ENCODE data around the gene HPN. TPM values are rescaled to one million over a fixed set of nuclear protein-coding genes. Genes with fewer than 3 reads are reported as not detected.

Gene HPN
- total RNA-seq, 1 experiment from 2014 or later: 10.6 TPM

- Histone ChIP-seq H2AFZ (ENCODE audit: low read length) (no peak overlapping the region), H4K91ac (ENCODE audit: insufficient read length, low read depth, low read length) (no peak overlapping the region), H3K9ac (ENCODE audit: extremely low read depth, insufficient read length, low read length) (no peak overlapping the region), H3K56ac (ENCODE audit: insufficient read length, low read depth, low read length) (no peak overlapping the region), H3K4ac (ENCODE audit: low read depth, low read length) (no peak overlapping the region), H3K27me3 (ENCODE audit: insufficient read depth, low read length) (no peaks in the 10 kb centered on the region), H3K14ac (ENCODE audit: insufficient read depth, low read length) (no peak overlapping the region), H3K79me1 (ENCODE audit: insufficient read depth, low read depth, low read length, poor library complexity, severe bottlenecking) (no peaks in the 10 kb centered on the region), H3K79me2 (ENCODE audit: insufficient read depth, low read length) (no peaks in the 10 kb centered on the region), H3K27ac (ENCODE audit: insufficient read length, low read depth, low read length) (no peak overlapping the region), H3K18ac (ENCODE audit: insufficient read length, low read depth, low read length) (no peak overlapping the region), H4K5ac (ENCODE audit: insufficient read length, low read depth, low read length) (no peak overlapping the region), H3K4me1 (ENCODE audit: insufficient read depth, low read length) (no peaks in the 10 kb centered on the region; the same call in 1 of the 2 replicates), H3K4me2 (ENCODE audit: insufficient read depth, insufficient read length, low read length) (no peak overlapping the region), H3T11ph (ENCODE audit: low read length) (no peak overlapping the region), H3K23ac (ENCODE audit: insufficient read length, low read depth, low read length) (no peak overlapping the region), H2BK120ac (ENCODE audit: low read depth, low read length, poor library complexity, severe bottlenecking) (no peak overlapping the region), H2BK5ac (ENCODE audit: insufficient read length, low read length) (no peak overlapping the region), H4K20me1 (ENCODE audit: control insufficient read depth, insufficient read depth, insufficient read length) (no peaks in the 10 kb centered on the region), H2BK12ac (ENCODE audit: insufficient read length, low read depth, low read length) (no peak overlapping the region), H2AK5ac (ENCODE audit: insufficient read length, low read length) (no peak overlapping the region), H2BK20ac (ENCODE audit: low read depth, low read length, poor library complexity, severe bottlenecking) (no peak overlapping the region), H2BK15ac (ENCODE audit: low read depth, low read length) (no peak overlapping the region), H3K9me3 (ENCODE audit: control insufficient read depth, low read depth, low read length) (no peaks in the 10 kb centered on the region), H3K23me2 (ENCODE audit: insufficient read length, low read depth, low read length, poor library complexity, severe bottlenecking) (no peaks in the 10 kb centered on the region), H4K8ac (replicated peaks; ENCODE audit: insufficient read length, low read depth, low read length) (no peak overlapping the region)
- H3K4me3 Mint-ChIP-seq: no peak overlapping the region
- no peak for TF ChIP-seq CTCF (conservative IDR thresholded peaks at IDR 0.05)
- peaks cover 9 to 16% of the 10 kb centered on the region in 2 experiments for H3K4me1 Mint-ChIP-seq
- WGBS (ENCODE audit: extremely low coverage, insufficient read length, low lambda C conversion rate): no CpG with 5 or more reads among the region's 8 CpGs
- no peak for DNase-seq
- H3K36me3 Mint-ChIP-seq (ENCODE audit: insufficient read depth in 1 of 3, low read depth in 3 of 3): no peaks in the 10 kb centered on the region
- H3K9me3 Mint-ChIP-seq: no peaks in the 10 kb centered on the region
- no peak overlapping the region for H3K27ac Mint-ChIP-seq
- H3K27me3 Mint-ChIP-seq (ENCODE audit: low read depth): no peaks in the 10 kb centered on the region; the same call in none of the 2 replicates
These were observed 48.0 kb downstream of the HPN start for GRCh38 chr19:35089554-35089953.

Measured in H9 (cell line).